ENCODE measurements around the gene C1QTNF8.

Gene C1QTNF8

GRCh38 chr16:1040346-1040745, 55.7 kb downstream of the C1QTNF8 start:
- no peak for DNase-seq

- no peak for DNase-seq
Measured at GRCh38 chr16:1039762-1040161, 56.3 kb downstream of the C1QTNF8 start.

GRCh38 chr16:1038932-1039331, 57.1 kb downstream of the C1QTNF8 start:
- no peak for DNase-seq
